GM21786 (cell line): Measurements from ENCODE around the gene ANP32D.
A peak's percentile ranks its signal among the peaks of the same experiment; 100 is the strongest.
"Not testable (repeated sequence)": the region's sequence is repeated elsewhere in the genome, so short reads cannot be mapped to it uniquely, and the experiment has no call there.

ENCODE experiments used
- ATAC-seq: cut with Tn5 transposase; IDR thresholded peaks from one replicate; pipeline ENCODE4 v1.9.1; 2021; ENCODE audit not compliant: unreplicated experiment

ANP32D gene

DNA sequence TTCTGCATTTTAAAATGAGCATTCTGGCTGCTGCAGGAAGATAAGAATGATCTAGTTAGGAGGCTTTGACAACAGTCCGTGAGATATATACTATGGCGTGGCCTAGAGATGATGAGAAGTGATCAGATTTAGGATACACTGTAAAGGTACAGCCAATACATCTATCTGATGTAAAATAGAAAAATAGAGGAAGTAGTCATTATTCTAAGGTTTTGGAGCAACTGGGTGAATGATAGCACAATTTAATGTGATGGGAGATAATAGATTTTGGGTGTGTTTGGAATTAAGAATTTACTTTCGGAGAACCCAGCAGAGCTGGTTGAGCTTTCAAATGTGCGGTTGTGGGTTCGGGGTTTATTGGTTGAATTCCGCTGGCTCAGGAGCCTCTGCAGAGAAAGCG, at the start of gene ANP32D:
Gene ANP32D, plus strand, starts transcription at position 301 of the 400 bp plus-strand sequence. CDS start 106 bp downstream, outside the sequence.
- ATAC-seq, result no peak

GRCh38 chr12:48423171-48423570, 49.2 kb upstream of the ANP32D start:
- ATAC-seq, result no peak

DNA sequence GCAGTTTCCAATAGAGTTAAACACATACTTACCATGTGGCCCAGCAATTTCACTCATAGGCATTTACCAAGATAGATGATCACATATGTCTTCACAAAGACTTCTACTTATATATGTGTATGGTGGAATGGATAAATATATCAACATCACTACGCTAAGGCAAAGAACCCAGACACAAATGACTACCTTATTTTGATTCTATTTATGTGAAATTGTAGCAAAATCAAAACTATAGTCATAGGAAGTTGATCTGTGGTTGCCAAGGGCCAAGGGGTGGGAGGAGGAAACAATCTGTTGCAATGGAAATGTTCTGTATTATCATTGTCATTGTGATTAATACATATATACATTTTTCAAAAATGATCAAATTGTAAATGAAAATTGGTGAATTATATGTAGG, 47.7 kb upstream of the ANP32D start:
- no peak for ATAC-seq

DNA sequence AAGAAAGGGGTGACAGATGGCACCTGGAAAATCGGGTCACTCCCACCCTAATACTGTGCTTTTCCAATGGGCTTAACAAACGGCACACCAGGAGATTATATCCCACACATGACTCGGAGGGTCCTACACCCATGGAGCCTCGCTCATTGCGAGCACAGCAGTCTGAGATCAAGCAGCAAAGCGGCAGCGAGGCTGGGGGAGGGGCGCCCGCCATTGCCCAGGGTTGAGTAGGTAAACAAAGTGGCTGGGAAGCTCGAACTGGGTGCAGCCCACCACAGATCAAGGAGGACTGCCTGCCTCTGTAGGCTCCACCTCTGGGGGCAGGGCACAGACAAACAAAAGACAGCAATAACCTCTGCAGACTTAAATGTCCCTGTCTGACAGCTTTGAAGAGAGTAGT, 38.3 kb upstream of the ANP32D start:
- not testable (repeated sequence) for ATAC-seq

DNA sequence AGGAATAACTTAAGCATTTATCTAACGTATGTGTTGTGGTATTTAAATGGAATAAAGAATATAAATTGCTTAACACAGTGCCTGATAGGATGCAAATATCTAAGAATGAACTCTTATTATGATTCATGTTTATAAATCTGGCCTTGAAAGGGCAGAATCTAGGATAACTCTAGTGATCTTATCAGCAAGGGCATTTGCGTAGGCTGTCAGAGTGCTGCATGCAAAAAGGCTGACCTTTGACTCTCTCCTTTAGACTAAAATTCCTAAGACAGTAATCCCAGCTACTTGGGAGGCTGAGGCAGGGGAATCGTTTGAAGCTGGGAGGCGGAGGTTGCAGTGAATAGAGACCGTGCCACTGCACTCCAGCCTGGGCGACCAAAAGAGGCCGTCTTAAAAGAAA, 31.3 kb upstream of the ANP32D start:
- no peak for ATAC-seq

DNA sequence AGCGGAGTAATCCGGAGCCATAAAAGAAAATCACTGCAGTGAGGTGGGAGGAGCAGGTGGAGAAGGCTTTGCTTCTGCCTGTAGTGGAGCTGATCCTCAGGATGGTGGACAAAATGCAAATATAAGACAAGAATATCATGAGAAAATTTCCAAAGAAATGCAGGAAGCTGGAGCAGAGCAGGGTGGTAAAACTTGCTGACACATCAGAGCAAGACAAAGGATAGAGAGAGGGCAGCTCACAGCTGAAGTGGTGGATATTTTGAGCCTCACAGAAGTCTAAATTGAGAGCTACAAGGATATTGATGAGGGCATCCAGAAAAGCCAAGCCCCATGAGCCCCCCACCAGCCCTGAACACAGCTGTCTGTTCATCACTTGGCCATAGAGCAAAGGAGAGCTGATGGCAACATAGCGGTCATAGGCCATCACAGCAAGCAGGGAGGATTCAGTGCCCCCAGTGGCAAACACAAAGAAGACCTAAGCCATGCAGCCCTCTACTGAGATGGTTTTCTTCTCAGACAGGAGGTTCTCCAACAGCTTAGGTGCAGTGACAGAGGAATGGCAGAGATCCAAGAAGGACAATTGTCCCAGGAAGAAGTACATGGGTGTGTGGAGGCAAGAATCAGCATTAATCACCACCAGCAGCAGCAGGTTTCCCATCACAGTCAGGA, 30.0 kb upstream of the ANP32D start:
- ATAC-seq, result no peak

GRCh38 chr12:48445538-48445937, 26.8 kb upstream of the ANP32D start:
- no peak for ATAC-seq

- ATAC-seq, result no peak
These were observed 26.1 kb upstream of the ANP32D start for GRCh38 chr12:48446161-48446776.

- ATAC-seq, result no peak
These were observed 24.6 kb upstream of the ANP32D start for GRCh38 chr12:48447755-48448154.

DNA sequence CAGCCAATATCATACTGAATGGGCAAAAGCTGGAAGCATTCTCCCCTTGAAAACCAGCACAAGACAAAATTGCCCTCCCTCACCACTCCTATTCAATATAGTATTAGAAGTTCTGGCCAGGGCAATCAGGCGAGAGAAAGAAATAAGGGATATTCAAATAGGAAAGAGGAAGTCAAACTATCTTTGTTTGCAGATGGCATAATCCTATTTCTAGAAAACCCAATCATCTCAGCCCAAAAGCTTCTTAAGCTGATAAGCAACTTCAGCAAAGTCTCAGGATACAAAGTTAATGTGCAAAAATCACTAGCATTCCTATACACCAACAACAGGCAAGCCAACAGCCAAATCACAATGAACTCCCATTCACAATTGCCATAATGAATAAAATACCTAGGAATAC, 21.0 kb upstream of the ANP32D start:
- ATAC-seq, result no peak

DNA sequence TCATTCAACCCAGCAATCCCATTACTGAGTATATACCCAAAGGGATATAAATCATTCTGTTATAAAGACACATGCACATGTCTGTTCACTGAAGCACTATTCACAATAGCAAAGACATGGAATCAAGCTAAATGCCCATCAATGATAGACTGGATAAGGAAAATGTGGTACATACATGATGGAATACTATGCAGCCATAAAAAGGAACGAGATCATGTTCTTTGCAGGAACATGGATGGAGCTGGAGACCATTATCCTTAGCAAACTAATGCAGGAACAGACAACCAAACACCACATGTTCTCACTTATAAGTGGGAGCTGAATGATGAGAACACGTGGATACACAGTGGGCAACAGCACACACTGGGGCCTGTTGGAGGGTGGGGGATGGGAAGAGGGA, 19.4 kb upstream of the ANP32D start:
- ATAC-seq, result not testable (repeated sequence)

- no peak for ATAC-seq
These were observed 17.7 kb upstream of the ANP32D start for GRCh38 chr12:48454667-48455066.

- no peak for ATAC-seq
These were observed 17.2 kb upstream of the ANP32D start for GRCh38 chr12:48455116-48455515.

DNA sequence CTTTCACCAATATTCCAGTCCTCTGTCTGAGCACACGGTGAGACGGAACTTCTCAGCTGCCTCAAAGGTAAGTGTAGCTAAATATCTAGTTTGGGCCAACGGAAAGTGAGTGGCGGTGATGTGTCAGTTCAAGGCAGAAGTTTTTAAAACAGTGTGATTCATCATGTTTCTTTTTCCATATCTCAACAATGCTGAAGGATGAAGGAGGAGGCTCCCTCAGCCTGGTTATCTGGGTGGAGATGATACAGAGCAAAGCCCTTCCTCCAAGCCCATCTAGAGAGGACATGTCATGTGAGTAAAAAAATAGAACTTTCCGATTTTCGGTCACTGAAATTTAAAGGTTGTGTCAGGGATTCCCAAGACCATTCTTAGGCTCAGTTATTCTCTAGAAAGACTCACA, 13.1 kb upstream of the ANP32D start:
- ATAC-seq, result no peak

GRCh38 chr12:48469027-48469426, 3.3 kb upstream of the ANP32D start:
- not testable (repeated sequence) for ATAC-seq

DNA sequence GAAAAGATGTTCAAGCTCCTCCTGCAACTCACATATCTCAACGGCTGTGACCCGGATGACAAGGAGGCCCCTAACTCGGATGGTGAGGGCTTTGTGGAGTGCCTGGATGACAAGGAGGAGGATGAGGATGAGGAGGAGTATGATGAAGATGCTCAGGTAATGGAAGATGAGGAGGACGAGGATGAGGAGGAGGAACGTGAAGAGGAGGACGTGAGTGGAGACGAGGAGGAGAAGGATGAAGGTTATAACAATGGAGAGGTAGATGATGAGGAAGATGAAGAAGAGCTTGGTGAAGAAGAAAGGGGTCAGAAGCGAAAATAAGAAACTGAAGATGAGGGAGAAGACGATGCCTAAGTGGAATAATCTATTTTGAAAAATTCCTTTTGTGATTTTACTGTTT, 702 bp downstream of the ANP32D start:
- no peak for ATAC-seq

GRCh38 chr12:48474497-48474896, 2.1 kb downstream of the ANP32D start:
- not testable (repeated sequence) for ATAC-seq

DNA sequence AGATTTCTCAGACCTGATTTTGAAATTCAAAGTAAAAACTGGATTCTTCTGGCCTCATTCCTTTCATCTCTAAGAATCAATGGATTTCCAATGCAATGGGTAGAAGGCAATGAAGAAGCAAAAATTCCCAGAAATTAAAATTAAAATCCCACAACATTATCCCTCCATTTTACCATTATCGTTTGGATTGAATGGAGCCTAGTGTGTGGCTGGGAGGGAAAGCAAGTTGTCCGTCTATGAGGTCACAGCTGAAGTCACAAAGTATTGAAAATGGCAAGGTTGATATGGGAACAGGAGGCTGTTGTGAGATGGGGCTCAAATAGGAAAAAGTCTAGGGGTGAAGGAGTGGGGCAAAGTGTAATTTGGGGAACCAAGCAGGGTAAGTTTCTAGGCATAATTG, 9.8 kb downstream of the ANP32D start, which contains the start of gene C12orf54:
Gene C12orf54, plus strand, starts transcription at position 301 of the 400 bp plus-strand sequence. CDS start 799 bp downstream, outside the sequence.
- ATAC-seq, result no peak

GRCh38 chr12:48482930-48483329, 10.6 kb downstream of the ANP32D start:
- ATAC-seq, result no peak

DNA sequence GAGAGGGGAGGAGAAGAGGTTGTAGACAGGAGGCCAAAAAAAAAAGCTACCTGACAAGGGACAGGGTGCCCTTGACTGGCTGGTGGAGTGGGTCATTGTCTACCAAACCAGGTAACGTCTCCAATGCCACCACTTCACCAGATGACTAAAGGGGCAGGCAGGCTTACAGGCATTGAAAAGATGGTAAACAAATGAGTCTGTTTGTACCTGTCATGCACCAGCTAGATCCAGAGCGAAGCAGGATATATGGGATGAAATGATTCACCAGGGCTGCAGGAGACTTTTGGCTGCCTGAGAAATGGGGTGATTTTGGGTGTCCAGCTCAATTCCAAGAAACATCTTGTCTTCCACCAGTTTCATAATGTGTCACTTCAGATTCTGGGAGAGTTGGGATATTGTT, 13.9 kb downstream of the ANP32D start:
- ATAC-seq, result no peak

GRCh38 chr12:48486679-48487078, 14.3 kb downstream of the ANP32D start:
- no peak for ATAC-seq

GRCh38 chr12:48489012-48489411, 16.7 kb downstream of the ANP32D start:
- peak; percentile 99 for ATAC-seq

DNA sequence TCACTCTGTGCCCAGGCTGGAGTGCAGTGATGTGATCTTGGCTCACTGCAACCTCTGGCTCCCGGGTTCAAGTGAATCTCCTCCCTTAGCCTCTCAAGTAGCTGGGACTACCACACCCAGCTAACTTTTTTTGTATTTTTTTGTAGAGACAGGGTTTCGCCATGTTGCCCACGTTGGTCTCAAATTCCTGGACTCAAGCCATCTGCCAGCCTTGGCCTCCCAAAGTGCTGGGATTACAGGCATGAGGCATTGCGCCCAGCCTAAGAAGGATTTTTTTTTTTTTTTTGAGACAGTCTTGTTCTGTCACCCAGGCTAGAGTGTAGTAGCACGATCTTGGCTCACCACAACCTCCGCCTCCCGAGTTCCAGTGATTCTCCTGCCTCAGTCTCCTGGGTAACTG, 17.1 kb downstream of the ANP32D start:
- not testable (repeated sequence) for ATAC-seq
